GM12878 (cell line): ENCODE measurements around the gene PLCG1.

Experiments used
- CBFB ChIP-seq: IDR thresholded peaks from 2 replicates; pipeline ENCODE4 v1.6.1; 2016; ENCODE audit warnings: antibody characterized with exemption, low read depth
- CTCF ChIP-seq, 3 experiments: IDR thresholded peaks in 2 of 3; conservative IDR thresholded peaks in 1 of 3; 2 replicates each; pipeline ENCODE4 v1.5.1; 2011; ENCODE audit warnings: low read depth in 3 of 3, low read length in 3 of 3, mild to moderate bottlenecking in 3 of 3, control low read depth in 2 of 3, moderate library complexity in 2 of 3, inconsistent platforms in 1 of 3, mixed read lengths in 1 of 3; ENCODE audit not compliant: control insufficient read depth in 2 of 3, insufficient read depth in 1 of 3; ENCODE audit errors: extremely low read depth in 1 of 3
- HCFC1 ChIP-seq: fragments of 150-350 bp; IDR thresholded peaks from 2 replicates; pipeline ENCODE4 v1.6.1; 2014; ENCODE audit warnings: low read length
- HDAC2 ChIP-seq: fragments of 200-600 bp; sonication (generic); IDR thresholded peaks from 2 replicates; pipeline ENCODE4 v1.6.1; 2017
- HDAC6 ChIP-seq: fragments of 200-600 bp; sonication (generic); IDR thresholded peaks from one replicate; pipeline ENCODE4 v1.8.0; 2017; ENCODE audit warnings: antibody characterized with exemption; ENCODE audit not compliant: unreplicated experiment
- IKZF1 ChIP-seq: fragments of 450-650 bp; conservative IDR thresholded peaks from 2 replicates; pipeline ENCODE4 v1.6.1; 2017; ENCODE audit warnings: antibody characterized with exemption, mild to moderate bottlenecking
- MYC ChIP-seq: IDR thresholded peaks from 2 replicates; pipeline ENCODE4 v1.6.1; 2011; ENCODE audit warnings: mild to moderate bottlenecking, low read length, moderate library complexity, inconsistent platforms; ENCODE audit not compliant: insufficient read depth, insufficient replicate concordance, insufficient read length, severe bottlenecking
- NBN ChIP-seq: fragments of 450-650 bp; IDR thresholded peaks from 2 replicates; pipeline ENCODE4 v1.6.1; 2016
- NR2C1 ChIP-seq: fragments of 450-650 bp; IDR thresholded peaks from 2 replicates; pipeline ENCODE4 v1.6.1; 2017; ENCODE audit warnings: antibody characterized with exemption, mild to moderate bottlenecking, moderate library complexity
- POLR2A ChIP-seq: IDR thresholded peaks from 2 replicates; pipeline ENCODE4 v1.6.1; 2011; ENCODE audit warnings: low read depth, mild to moderate bottlenecking, low read length
- POLR2AphosphoS5 ChIP-seq: IDR thresholded peaks from 2 replicates; pipeline ENCODE4 v1.6.1; 2011; ENCODE audit warnings: mild to moderate bottlenecking, low read length, inconsistent platforms
- SP1 ChIP-seq: IDR thresholded peaks from one replicate; pipeline ENCODE4 v1.6.1; 2011; ENCODE audit warnings: low read depth, low read length
- TF ChIP-seq, protein P1 (sequence below): fragments of 450-650 bp; IDR thresholded peaks from 2 replicates; pipeline ENCODE4 v1.6.1; 2016; ENCODE audit warnings: mild to moderate bottlenecking, moderate library complexity, borderline replicate concordance
- TF ChIP-seq, protein P2 (sequence below): fragments of 450-650 bp; IDR thresholded peaks from 2 replicates; pipeline ENCODE4 v1.6.1; 2017; ENCODE audit warnings: antibody characterized with exemption, mild to moderate bottlenecking, moderate library complexity

- no peak for TF ChIP-seq CBFB
- no peak for TF ChIP-seq NBN
- TF ChIP-seq HDAC2 = no peak
- TF ChIP-seq HCFC1 = no peak
- TF ChIP-seq, protein P1, sequence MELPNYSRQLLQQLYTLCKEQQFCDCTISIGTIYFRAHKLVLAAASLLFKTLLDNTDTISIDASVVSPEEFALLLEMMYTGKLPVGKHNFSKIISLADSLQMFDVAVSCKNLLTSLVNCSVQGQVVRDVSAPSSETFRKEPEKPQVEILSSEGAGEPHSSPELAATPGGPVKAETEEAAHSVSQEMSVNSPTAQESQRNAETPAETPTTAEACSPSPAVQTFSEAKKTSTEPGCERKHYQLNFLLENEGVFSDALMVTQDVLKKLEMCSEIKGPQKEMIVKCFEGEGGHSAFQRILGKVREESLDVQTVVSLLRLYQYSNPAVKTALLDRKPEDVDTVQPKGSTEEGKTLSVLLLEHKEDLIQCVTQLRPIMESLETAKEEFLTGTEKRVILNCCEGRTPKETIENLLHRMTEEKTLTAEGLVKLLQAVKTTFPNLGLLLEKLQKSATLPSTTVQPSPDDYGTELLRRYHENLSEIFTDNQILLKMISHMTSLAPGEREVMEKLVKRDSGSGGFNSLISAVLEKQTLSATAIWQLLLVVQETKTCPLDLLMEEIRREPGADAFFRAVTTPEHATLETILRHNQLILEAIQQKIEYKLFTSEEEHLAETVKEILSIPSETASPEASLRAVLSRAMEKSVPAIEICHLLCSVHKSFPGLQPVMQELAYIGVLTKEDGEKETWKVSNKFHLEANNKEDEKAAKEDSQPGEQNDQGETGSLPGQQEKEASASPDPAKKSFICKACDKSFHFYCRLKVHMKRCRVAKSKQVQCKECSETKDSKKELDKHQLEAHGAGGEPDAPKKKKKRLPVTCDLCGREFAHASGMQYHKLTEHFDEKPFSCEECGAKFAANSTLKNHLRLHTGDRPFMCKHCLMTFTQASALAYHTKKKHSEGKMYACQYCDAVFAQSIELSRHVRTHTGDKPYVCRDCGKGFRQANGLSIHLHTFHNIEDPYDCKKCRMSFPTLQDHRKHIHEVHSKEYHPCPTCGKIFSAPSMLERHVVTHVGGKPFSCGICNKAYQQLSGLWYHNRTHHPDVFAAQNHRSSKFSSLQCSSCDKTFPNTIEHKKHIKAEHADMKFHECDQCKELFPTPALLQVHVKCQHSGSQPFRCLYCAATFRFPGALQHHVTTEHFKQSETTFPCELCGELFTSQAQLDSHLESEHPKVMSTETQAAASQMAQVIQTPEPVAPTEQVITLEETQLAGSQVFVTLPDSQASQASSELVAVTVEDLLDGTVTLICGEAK = no peak
- no peak for TF ChIP-seq CTCF (IDR thresholded peaks at IDR 0.05 in 2 of 3, conservative IDR thresholded peaks at IDR 0.05 in 1 of 3; ENCODE audit: control insufficient read depth in 2 of 3, extremely low read depth in 1 of 3, insufficient read depth in 1 of 3, low read depth in 3 of 3, low read length in 3 of 3)
- no peak for TF ChIP-seq SP1
- no peak for TF ChIP-seq POLR2AphosphoS5
- no peak for TF ChIP-seq MYC
- TF ChIP-seq HDAC6 = no peak
- TF ChIP-seq NR2C1 = no peak
- TF ChIP-seq, protein P2, sequence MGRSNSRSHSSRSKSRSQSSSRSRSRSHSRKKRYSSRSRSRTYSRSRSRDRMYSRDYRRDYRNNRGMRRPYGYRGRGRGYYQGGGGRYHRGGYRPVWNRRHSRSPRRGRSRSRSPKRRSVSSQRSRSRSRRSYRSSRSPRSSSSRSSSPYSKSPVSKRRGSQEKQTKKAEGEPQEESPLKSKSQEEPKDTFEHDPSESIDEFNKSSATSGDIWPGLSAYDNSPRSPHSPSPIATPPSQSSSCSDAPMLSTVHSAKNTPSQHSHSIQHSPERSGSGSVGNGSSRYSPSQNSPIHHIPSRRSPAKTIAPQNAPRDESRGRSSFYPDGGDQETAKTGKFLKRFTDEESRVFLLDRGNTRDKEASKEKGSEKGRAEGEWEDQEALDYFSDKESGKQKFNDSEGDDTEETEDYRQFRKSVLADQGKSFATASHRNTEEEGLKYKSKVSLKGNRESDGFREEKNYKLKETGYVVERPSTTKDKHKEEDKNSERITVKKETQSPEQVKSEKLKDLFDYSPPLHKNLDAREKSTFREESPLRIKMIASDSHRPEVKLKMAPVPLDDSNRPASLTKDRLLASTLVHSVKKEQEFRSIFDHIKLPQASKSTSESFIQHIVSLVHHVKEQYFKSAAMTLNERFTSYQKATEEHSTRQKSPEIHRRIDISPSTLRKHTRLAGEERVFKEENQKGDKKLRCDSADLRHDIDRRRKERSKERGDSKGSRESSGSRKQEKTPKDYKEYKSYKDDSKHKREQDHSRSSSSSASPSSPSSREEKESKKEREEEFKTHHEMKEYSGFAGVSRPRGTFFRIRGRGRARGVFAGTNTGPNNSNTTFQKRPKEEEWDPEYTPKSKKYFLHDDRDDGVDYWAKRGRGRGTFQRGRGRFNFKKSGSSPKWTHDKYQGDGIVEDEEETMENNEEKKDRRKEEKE = no peak
- TF ChIP-seq IKZF1 = no peak
- no peak for TF ChIP-seq POLR2A
Measured at GRCh38 chr20:41202426-41202825, 65.1 kb downstream of the PLCG1 start.
